NCI-H146 (cell line): Measurements from ENCODE around the gene TNRC6B.

Experiments
- DNase-seq: peaks from one replicate; lab custom pipeline; 2025; lab: John Stamatoyannopoulos, UW

The TNRC6B gene

GRCh38 chr22:40238425-40239344 lies 61.0 kb downstream of the TNRC6B start:
- no peak for DNase-seq

- no peak for DNase-seq
These were observed 61.6 kb downstream of the TNRC6B start for GRCh38 chr22:40239345-40239683.

- no peak for DNase-seq
These were observed 62.4 kb downstream of the TNRC6B start for GRCh38 chr22:40240160-40240559.

GRCh38 chr22:40240686-40241085 lies 63.0 kb downstream of the TNRC6B start:
- no peak for DNase-seq

- no peak for DNase-seq
These were observed 63.6 kb downstream of the TNRC6B start for GRCh38 chr22:40241200-40241763.

GRCh38 chr22:40243891-40244290 lies 66.2 kb downstream of the TNRC6B start:
- DNase-seq, result no peak

- DNase-seq, result no peak
These were observed 66.9 kb downstream of the TNRC6B start for GRCh38 chr22:40244586-40244985.

GRCh38 chr22:40247976-40248375 lies 70.3 kb downstream of the TNRC6B start:
- DNase-seq, result no peak

GRCh38 chr22:40249286-40249685 lies 71.6 kb downstream of the TNRC6B start:
- no peak for DNase-seq

- no peak for DNase-seq
These were observed 72.9 kb downstream of the TNRC6B start for GRCh38 chr22:40250608-40251007.

GRCh38 chr22:40251106-40251505 lies 73.4 kb downstream of the TNRC6B start:
- no peak for DNase-seq

- DNase-seq, result no peak
These were observed 74.4 kb downstream of the TNRC6B start for GRCh38 chr22:40252146-40252545.

GRCh38 chr22:40256516-40256915 lies 78.8 kb downstream of the TNRC6B start:
- no peak for DNase-seq

GRCh38 chr22:40258017-40258416 lies 80.3 kb downstream of the TNRC6B start:
- no peak for DNase-seq

- no peak for DNase-seq
These were observed 80.8 kb downstream of the TNRC6B start for GRCh38 chr22:40258501-40258915.

- no peak for DNase-seq
These were observed 84.1 kb downstream of the TNRC6B start for GRCh38 chr22:40261783-40262182.

GRCh38 chr22:40263191-40263590 lies 85.5 kb downstream of the TNRC6B start:
- no peak for DNase-seq

- no peak for DNase-seq
These were observed 88.1 kb downstream of the TNRC6B start for GRCh38 chr22:40265783-40266182.

GRCh38 chr22:40270031-40270430 lies 92.3 kb downstream of the TNRC6B start:
- no peak for DNase-seq

GRCh38 chr22:40270748-40271373 lies 93.1 kb downstream of the TNRC6B start:
- DNase-seq, result no peak

GRCh38 chr22:40271440-40271839 lies 93.7 kb downstream of the TNRC6B start:
- no peak for DNase-seq

- no peak for DNase-seq
These were observed 95.6 kb downstream of the TNRC6B start for GRCh38 chr22:40273319-40273718.
